ENCODE results near the gene F10. TPM values are rescaled to one million over a fixed set of nuclear protein-coding genes. Genes with fewer than 3 reads are reported as not detected.

Gene F10
- total RNA-seq, 1 donor from 2014 or later, result not detected

DNA sequence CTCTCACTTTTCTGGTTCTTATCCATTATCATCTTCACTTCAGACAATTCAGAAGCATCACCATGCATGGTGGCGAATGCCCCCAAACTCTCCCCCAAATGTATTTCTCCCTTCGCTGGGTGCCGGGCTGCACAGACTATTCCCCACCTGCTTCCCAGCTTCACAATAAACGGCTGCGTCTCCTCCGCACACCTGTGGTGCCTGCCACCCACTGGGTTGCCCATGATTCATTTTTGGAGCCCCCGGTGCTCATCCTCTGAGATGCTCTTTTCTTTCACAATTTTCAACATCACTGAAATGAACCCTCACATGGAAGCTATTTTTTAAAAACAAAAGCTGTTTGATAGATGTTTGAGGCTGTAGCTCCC lies 2.8 kb upstream of the F10 start:
- intact Hi-C loops (cut with micrococcal nuclease), result loop anchor here (10.0 kb wide), 1 partner anchor 175 kb away; no protein-coding TSS in a partner anchor
- Mint-ChIP-seq H3K36me3 (ENCODE audit: low read depth) (no peaks in the 10 kb centered on the region), H3K4me1 (ENCODE audit: low read depth) (no peaks in the 10 kb centered on the region), H3K4me3 (no peak overlapping the region), H3K9me3 (no peaks in the 10 kb centered on the region), H3K27ac (no peak overlapping the region), H3K27me3 (ENCODE audit: insufficient read depth) (no peaks in the 10 kb centered on the region)
- DNase-seq (ENCODE audit: low spot score), result no peak

DNA sequence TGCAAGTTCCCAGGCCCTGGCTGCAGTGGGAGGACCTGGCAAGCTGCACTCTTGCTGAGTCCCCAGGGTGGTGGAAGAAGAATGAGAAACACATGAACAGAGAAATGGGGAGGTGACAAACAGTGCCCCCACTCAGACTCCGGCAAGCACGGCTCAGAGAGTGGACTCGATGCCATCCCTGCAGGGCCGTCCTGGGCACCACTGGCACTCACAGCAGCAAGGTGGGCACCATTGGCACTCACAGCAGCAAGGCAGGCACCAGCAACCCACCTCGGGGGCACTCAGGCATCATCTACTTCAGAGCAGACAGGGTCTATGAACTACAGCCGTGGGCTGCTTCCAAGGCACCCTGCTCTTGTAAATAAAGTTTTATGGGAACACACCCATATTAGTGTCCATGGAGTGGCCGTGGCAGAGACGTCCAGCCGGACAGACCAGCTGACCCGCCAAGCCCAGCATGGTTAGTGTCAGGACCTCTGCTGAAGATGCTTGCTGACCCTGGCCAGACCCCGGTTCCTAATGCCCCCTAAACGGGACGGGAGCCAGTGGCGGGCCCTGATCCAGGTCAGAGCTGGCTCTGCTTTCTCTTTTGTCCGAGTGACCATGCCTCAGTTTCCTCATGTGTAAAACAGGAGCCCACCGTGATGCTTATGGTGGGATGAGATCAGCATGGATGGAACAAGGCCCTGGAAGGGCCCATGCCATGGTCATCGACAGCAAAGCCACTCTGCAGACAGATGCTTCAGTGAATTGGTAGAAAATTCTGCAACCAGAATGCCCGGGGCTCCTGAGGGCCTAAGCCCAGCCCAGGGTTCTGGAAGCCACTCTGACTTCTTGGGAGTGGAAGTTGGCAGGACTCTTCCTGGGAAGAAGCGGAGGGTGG lies 2.1 kb upstream of the F10 start:
- H3K27me3 Mint-ChIP-seq (ENCODE audit: insufficient read depth), result peaks cover 2% of the 10 kb centered on the region
- no peak overlapping the region for H3K27ac Mint-ChIP-seq
- intact Hi-C loops (cut with micrococcal nuclease), result no loop called here
- H3K9me3 Mint-ChIP-seq, result no peaks in the 10 kb centered on the region
- H3K36me3 Mint-ChIP-seq (ENCODE audit: low read depth), result no peaks in the 10 kb centered on the region
- H3K4me1 Mint-ChIP-seq (ENCODE audit: low read depth), result no peaks in the 10 kb centered on the region
- H3K4me3 Mint-ChIP-seq, result no peak overlapping the region
- DNase-seq (ENCODE audit: low spot score), result no peak

DNA sequence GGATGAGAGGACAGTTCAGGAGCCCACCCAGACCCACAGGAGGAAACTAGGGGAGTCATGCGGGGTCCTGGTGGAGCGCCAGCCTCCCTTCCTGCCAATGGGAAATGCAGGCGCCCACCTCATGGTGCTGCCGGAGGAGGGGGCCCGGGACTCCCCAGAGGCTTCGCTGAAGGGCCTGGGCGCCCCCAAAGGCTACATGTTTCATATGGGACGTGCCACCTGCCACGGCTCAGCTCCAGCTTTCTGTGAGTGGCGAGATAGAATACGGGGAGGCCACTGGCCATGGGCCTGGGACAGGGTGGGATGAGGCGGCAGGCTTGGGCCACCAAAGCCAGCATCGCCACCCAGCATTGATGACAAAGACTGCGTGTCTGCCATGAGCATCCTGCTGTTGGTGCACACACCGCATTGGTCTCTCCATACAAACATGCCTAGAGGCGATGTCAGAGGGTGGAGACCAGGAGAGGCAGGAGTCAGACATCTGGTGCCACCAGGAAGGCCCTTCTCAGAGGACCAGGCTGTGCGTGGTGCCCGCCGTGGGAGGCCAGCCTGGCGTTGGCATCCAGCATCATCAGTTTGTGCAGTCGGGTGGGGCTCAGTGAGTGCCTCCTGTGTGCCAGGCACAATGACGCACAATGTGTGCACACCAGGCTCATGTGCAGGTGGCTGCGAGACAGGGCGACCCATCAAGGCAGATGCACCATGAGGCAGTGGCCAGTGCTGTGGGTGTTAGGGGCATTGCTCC lies 1.2 kb upstream of the F10 start:
- H3K4me3 Mint-ChIP-seq, result no peak overlapping the region
- DNase-seq (ENCODE audit: low spot score), result no peak
- H3K9me3 Mint-ChIP-seq, result no peaks in the 10 kb centered on the region
- H3K27ac Mint-ChIP-seq, result no peak overlapping the region
- no peaks in the 10 kb centered on the region for H3K36me3 Mint-ChIP-seq (ENCODE audit: low read depth)
- no peaks in the 10 kb centered on the region for H3K4me1 Mint-ChIP-seq (ENCODE audit: low read depth)
- H3K27me3 Mint-ChIP-seq (ENCODE audit: insufficient read depth), result peaks cover 6% of the 10 kb centered on the region
- intact Hi-C loops (cut with micrococcal nuclease), result no loop called here

DNA sequence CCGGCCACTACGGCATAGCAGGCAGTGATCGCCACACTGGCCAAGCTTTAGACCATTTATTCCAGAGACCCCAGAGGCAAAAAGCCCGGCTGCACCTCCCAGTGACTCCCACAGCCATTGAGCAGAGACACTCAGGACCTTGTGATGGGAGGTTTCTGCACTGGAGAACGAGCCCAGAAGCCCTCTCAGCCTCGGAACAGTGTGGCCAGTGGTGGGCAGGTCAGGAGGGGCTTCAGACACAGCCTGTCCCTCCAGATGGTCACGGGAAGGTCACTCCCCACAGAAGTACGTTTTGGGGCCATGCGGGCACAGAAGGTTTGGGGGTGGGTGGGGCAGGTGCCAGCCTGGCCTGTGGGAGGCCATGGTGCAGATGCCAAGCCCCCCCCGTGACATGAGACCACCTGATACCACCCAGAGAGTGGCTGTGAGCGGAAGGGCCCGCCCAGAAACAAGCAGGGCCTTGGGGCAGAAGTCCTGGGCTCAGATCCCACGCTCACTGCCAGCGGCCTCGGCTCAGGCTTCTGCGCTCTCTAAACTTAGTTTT lies 599 bp upstream of the F10 start:
- DNase-seq (ENCODE audit: low spot score), result no peak
- H3K27me3 Mint-ChIP-seq (ENCODE audit: insufficient read depth), result peaks cover 8% of the 10 kb centered on the region
- intact Hi-C loops (cut with micrococcal nuclease), result no loop called here
- H3K36me3 Mint-ChIP-seq (ENCODE audit: low read depth), result no peaks in the 10 kb centered on the region
- no peak overlapping the region for H3K4me3 Mint-ChIP-seq
- H3K9me3 Mint-ChIP-seq, result no peaks in the 10 kb centered on the region
- H3K27ac Mint-ChIP-seq, result no peak overlapping the region
- no peaks in the 10 kb centered on the region for H3K4me1 Mint-ChIP-seq (ENCODE audit: low read depth)

DNA sequence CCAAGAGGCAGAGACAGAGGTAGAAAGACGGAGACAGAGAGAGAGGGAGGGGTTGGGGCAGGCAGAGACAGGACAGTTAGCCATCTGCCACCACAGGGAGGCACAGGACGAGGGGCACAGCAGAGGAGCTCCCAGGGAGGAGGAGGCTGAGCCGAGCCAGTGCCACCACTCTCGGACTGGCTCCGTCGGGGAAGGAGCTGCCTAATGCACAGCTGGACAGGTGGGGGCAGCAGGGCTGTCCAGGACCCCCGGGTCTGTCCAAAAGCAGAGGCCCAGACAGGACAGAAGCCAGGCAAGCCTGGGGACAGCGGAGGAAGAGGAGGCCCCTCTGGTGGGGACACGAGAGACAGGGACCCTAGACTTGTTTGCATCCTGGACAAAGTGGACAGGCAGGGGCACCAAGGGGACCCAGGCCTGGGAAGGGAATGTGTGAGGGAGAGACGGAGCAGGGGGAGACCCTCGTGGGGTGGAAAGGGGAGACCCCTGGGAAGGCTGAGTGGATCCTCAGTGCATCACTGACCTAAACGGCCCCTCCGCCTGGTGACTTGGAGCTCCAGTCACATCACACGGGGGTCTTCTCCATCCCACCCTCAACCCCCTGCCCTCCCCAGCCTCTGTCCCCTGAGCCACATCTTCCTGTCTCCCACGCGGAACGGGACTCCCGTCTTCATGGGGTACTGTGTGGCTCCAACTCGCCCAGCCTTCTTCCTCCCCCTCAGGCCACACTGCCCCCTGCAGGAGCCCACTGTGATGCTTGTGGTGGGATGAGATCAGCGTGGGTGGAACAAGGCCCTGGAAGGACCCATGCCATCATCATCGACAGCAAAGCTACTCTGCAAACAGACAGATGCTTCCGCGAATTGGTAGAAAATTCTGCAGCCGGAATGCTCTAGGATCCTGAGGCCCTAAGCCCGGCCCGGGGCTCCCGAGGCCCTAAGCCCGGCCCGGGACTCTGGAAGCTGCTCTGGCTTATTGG lies 915 bp downstream of the F10 start:
- no peaks in the 10 kb centered on the region for H3K9me3 Mint-ChIP-seq
- H3K27me3 Mint-ChIP-seq (ENCODE audit: insufficient read depth), result peaks cover 9% of the 10 kb centered on the region
- H3K4me3 Mint-ChIP-seq, result no peak overlapping the region
- intact Hi-C loops (cut with micrococcal nuclease), result no loop called here
- H3K27ac Mint-ChIP-seq, result no peak overlapping the region
- no peaks in the 10 kb centered on the region for H3K36me3 Mint-ChIP-seq (ENCODE audit: low read depth)
- H3K4me1 Mint-ChIP-seq (ENCODE audit: low read depth), result no peaks in the 10 kb centered on the region
- no peak for DNase-seq (ENCODE audit: low spot score)

DNA sequence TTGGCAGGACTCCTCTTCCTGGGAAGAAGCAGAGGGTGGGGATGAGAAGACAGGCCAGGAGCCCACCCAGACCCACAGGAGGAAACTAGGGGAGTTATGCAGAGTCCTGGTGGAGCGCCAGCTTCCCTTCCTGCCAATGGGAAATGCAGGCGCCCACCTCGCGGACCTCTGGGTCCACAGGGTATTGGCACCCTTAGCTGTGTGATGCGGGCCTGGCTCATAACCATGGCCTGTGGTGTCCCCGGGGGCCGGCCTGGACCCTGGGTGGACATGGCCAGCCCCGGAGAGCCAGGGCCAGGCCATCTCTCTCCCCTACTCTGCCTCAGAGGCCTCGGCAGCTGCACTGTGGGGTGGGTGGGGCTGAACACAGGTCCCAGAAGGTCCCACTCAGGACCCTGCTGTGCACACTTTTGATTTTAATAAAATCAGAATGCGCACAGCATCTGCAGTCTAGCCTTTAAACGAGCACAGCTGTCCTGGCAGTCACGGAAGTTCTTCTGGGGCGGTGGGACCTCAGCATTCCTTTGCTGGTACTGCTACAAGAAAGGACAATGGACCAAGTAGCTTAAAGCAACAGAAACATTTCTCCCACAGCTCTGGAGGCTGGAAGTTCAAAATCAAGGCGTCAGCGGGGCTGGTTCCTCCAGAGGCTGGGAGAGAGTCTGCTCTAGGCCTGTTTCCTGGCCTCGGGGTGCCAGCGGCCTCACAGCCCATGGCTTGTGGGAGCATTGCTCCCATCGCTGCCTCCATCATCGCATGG lies 1.8 kb downstream of the F10 start:
- intact Hi-C loops (cut with micrococcal nuclease), result no loop called here
- no peak overlapping the region for H3K27ac Mint-ChIP-seq
- H3K9me3 Mint-ChIP-seq, result no peaks in the 10 kb centered on the region
- DNase-seq (ENCODE audit: low spot score), result no peak
- no peaks in the 10 kb centered on the region for H3K4me1 Mint-ChIP-seq (ENCODE audit: low read depth)
- peaks cover 15% of the 10 kb centered on the region for H3K27me3 Mint-ChIP-seq (ENCODE audit: insufficient read depth)
- H3K36me3 Mint-ChIP-seq (ENCODE audit: low read depth), result no peaks in the 10 kb centered on the region
- no peak overlapping the region for H3K4me3 Mint-ChIP-seq

DNA sequence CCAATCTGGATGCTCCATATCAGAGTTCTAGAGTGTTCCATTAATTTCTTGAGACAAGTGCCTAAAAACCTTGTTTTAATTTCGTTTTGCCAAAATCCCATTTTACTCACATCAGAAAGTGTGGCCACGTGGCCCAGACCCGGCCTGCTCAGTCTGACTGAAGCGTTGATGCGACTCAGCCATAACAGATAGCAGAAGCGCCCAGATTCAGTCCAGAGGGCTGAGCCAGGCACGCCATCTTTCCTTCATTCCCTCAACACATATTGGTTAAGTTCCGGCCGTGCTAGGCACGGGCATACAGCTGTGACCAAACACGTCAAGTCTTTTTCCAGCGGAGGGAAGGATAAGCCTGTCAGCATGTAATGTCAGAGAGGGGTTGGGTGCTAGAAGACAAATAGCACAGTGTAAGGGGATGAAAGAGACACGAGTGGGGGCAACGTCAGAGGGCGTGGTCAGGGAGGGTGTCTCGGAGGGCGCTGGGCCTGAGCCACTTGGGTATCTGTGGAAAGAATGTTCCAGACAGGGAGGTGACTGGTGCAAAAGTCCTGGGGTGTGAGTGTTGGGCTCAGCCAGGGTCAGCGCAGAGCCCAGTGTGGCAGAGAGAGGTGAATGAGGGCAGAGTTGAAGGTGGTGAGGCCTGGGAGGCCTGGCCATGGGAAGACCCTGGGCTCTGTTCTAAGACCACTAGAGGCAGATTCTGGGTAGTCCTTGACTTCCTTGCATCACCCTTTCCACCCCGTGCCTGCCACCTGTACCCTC lies 3.1 kb downstream of the F10 start:
- no peak for DNase-seq (ENCODE audit: low spot score)
- intact Hi-C loops (cut with micrococcal nuclease), result no loop called here
- H3K4me1 Mint-ChIP-seq (ENCODE audit: low read depth), result no peaks in the 10 kb centered on the region
- H3K27ac Mint-ChIP-seq, result no peak overlapping the region
- H3K9me3 Mint-ChIP-seq, result no peaks in the 10 kb centered on the region
- H3K36me3 Mint-ChIP-seq (ENCODE audit: low read depth), result no peaks in the 10 kb centered on the region
- peaks cover 18% of the 10 kb centered on the region for H3K27me3 Mint-ChIP-seq (ENCODE audit: insufficient read depth)
- no peak overlapping the region for H3K4me3 Mint-ChIP-seq

DNA sequence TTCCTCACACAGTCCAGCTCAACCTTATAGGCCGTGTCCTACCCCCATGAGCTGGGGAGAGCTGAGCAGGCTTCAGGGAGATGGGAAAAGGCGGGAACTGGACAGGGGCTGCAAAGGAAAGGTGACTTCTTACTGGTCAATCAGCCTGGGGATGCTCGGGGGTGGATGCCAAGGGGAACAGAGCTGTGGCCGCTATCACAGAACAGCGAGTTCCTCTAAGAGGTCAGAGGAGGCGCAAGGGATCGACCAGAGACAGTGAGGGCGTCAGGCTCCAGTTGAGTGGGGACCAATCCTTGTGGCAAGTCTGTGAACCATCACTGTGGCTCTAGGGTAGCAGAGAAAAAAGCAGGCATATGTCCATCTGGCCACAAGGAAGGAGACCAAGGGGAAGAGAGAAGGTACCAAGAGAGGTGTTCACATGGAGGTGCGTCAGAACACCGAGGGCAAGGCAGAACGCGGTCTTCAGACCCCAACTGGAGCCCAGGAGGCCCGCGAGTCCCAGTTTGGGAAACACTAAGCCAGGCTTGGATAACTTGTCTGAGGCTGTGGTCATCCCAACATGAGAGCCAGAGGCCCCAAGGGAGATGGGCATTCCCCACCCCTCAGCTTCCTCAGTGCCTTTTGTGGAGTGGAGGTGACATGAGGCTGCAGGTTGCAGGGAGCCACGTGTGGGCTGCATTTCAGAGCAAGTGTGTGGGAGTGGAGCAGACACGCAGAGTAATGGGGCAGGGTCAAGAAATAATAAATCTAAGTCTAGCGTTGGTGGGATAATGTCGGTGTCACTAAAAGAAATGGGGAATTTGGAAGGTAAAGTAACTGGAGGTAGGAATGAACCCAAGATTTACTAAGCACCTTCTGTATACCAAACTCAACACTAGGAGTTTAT lies 3.9 kb downstream of the F10 start:
- Mint-ChIP-seq H3K4me3 (no peak overlapping the region), H3K9me3 (no peaks in the 10 kb centered on the region), H3K27me3 (ENCODE audit: insufficient read depth) (peaks cover 23% of the 10 kb centered on the region), H3K36me3 (ENCODE audit: low read depth) (no peaks in the 10 kb centered on the region), H3K27ac (no peak overlapping the region), H3K4me1 (ENCODE audit: low read depth) (no peaks in the 10 kb centered on the region)
- intact Hi-C loops (cut with micrococcal nuclease), result no loop called here
- no peak for DNase-seq (ENCODE audit: low spot score)

DNA sequence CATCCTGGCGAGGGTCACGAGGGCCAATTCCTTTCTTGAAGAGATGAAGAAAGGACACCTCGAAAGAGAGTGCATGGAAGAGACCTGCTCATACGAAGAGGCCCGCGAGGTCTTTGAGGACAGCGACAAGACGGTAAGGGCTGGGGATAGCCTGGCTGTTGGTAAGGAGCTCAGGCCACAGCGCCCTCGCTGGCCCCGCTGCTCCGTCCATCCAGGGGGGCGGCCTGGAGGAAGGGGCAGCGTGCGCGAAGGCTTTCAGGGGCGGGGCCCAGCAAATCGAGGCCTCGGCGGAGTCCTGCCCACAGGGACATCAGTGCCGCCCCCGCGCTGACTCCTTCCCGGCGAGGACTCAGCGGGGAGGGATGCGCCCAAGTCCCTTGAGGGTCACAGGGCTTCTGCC lies 6.9 kb downstream of the F10 start:
- Mint-ChIP-seq H3K4me3 (no peak overlapping the region), H3K36me3 (ENCODE audit: low read depth) (no peaks in the 10 kb centered on the region), H3K4me1 (ENCODE audit: low read depth) (no peaks in the 10 kb centered on the region), H3K9me3 (no peaks in the 10 kb centered on the region), H3K27me3 (ENCODE audit: insufficient read depth) (peaks cover 43% of the 10 kb centered on the region), H3K27ac (no peak overlapping the region)
- no peak for DNase-seq (ENCODE audit: low spot score)
- intact Hi-C loops (cut with micrococcal nuclease), result no loop called here

DNA sequence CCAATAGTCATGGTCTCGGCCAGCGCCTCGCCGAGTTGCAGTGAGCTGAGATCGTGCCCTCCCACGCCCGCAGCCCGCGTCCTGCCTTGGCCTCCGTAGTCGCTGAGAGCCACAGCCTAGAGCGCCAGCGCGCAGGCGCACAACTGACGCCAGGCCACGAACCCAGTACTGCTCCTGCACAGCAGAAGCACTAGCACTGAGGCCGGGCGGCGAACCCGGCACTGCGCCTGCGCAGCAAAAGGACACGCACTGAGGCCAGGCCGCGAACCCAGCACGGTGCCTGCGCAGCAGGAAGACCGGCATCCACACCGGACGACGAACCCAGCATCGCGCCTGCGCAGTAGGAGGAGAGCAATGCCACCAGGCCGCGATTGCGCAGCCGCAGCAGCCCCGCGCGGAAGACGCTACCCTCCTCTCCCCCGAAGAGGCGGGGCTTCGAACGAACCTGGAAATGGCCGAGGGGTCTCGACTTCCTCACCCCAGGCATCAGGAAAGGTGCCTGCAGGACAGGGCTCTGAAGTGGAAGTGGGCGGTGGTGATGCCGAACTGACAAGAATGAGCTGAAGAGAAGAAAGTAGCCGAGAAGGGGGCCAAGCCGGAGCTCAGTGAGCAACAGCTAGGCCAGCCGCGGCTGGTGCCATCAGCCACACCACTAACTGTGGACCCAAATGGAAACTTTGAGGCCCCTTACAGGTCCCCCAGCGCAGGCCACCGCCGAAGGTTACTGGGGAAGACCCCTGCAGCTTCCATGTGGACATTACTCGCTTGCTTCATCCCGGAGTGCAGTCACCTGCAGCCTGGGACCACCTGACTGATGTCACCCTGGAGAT lies 7.5 kb downstream of the F10 start:
- Mint-ChIP-seq H3K4me1 (ENCODE audit: low read depth) (no peaks in the 10 kb centered on the region), H3K9me3 (no peaks in the 10 kb centered on the region), H3K36me3 (ENCODE audit: low read depth) (no peaks in the 10 kb centered on the region), H3K4me3 (no peak overlapping the region), H3K27ac (no peak overlapping the region), H3K27me3 (ENCODE audit: insufficient read depth) (peaks cover 44% of the 10 kb centered on the region)
- intact Hi-C loops (cut with micrococcal nuclease), result no loop called here
- DNase-seq (ENCODE audit: low spot score), result no peak
